CD4-positive, alpha-beta T cell (primary cell): ENCODE measurements around the gene RAP1A. TPM values are rescaled to one million over a fixed set of nuclear protein-coding genes. Genes with fewer than 3 reads are reported as not detected.

Experiments used
- ATAC-seq: fragments of 200-7000 bp; cut with Tn5 transposase; one replicate; pipeline ENCODE4 v1.10.0; 2022; ENCODE audit warnings: mild to moderate bottlenecking; ENCODE audit not compliant: poor library complexity
- CTCF ChIA-PET: fragments of 350-600 bp; sonication (Branson Sonifier 250); formaldehyde crosslinking; loops from one replicate; lab custom pipeline; 2021; ENCODE audit warnings: antibody characterized with exemption, inconsistent platforms; lab: Charles Lee
- POLR2A ChIA-PET: fragments of 350-600 bp; sonication (Branson Sonifier 250); formaldehyde crosslinking; loops from one replicate; lab custom pipeline; 2021; ENCODE audit warnings: antibody characterized with exemption, inconsistent platforms; lab: Charles Lee
- DNase-seq, 14 experiments: peaks; one replicate each; pipeline ENCODE4 v3.0.0-alpha.2; 2013 to 2020; ENCODE audit warnings: mixed read lengths in 2 of 14
- H3K27ac ChIP-seq, 2 donors: one replicate each; pipeline versions ENCODE4 v1.5.1 to v1.7.0; 2013; ENCODE audit warnings: low read length in 2 of 2, low read depth in 1 of 2, mild to moderate bottlenecking in 1 of 2
- H3K27me3 ChIP-seq, 2 experiments: 1 replicate in 1 of 2; 2 replicates in 1 of 2; pipeline versions ENCODE4 v1.6.1 to v1.7.0; 2013; ENCODE audit warnings: low read length in 2 of 2, control low read depth in 1 of 2, mild to moderate bottlenecking in 1 of 2, moderate library complexity in 1 of 2; ENCODE audit not compliant: insufficient read depth in 2 of 2, control insufficient read depth in 1 of 2
- H3K36me3 ChIP-seq: one replicate; pipeline ENCODE4 v1.6.1; 2013; ENCODE audit warnings: low read length, control low read depth; ENCODE audit not compliant: insufficient read depth
- H3K4me1 ChIP-seq: one replicate; pipeline ENCODE4 v1.6.1; 2013; ENCODE audit warnings: low read length, control low read depth; ENCODE audit not compliant: insufficient read depth
- H3K4me3 ChIP-seq: one replicate; pipeline ENCODE4 v1.5.1; 2013; ENCODE audit warnings: mild to moderate bottlenecking, low read length, moderate library complexity
- H3K9me3 ChIP-seq, 2 experiments: 1 replicate in 1 of 2; 2 replicates in 1 of 2; pipeline versions ENCODE4 v1.6.1 to v1.7.0; 2013; ENCODE audit warnings: low read length in 2 of 2, mild to moderate bottlenecking in 2 of 2, control low read depth in 1 of 2, moderate library complexity in 1 of 2; ENCODE audit not compliant: control insufficient read depth in 1 of 2, insufficient read depth in 1 of 2
- H3K27ac Mint-ChIP-seq: one replicate; pipeline ENCODE4 v1.8.0; 2020; ENCODE audit warnings: mixed read lengths
- H3K27me3 Mint-ChIP-seq: one replicate; pipeline ENCODE4 v1.8.0; 2021; ENCODE audit warnings: mixed read lengths
- H3K36me3 Mint-ChIP-seq: one replicate; pipeline ENCODE4 v1.8.0; 2021; ENCODE audit warnings: low read depth, mixed read lengths
- H3K4me1 Mint-ChIP-seq: one replicate; pipeline ENCODE4 v1.8.0; 2021; ENCODE audit warnings: low read depth, mixed read lengths
- H3K4me3 Mint-ChIP-seq: one replicate; pipeline ENCODE4 v1.8.0; 2020; ENCODE audit warnings: mild to moderate bottlenecking, mixed read lengths
- H3K9me3 Mint-ChIP-seq: one replicate; pipeline ENCODE4 v1.8.0; 2020; ENCODE audit warnings: mixed read lengths
- CTCF ChIP-seq: fragments of 200-600 bp; IDR thresholded peaks from one replicate; pipeline ENCODE4 v1.8.0; 2022; ENCODE audit warnings: antibody characterized with exemption, mild to moderate bottlenecking
- intact Hi-C, 2 experiments: fragments of 100-400 bp; cut with DNase I in 1 of 2; cut with micrococcal nuclease in 1 of 2; formaldehyde crosslinking; loops; one replicate each; pipeline versions ENCODE4 v1.15.1 to v1.9.0; 2023 to 2025; cut with DNase I, micrococcal nuclease
- polyA plus RNA-seq, 2 donors: library from polyadenylated mRNA; unstranded; fragments of 120-200 nt; gene quantifications; one replicate each; pipeline ENCODE4 v1.2.1, GENCODE V29; 2013
- total RNA-seq, 174 experiments: library from RNA in 2 of 174; stranded (reverse) in 2 of 174; gene quantifications; one replicate each; pipeline ENCODE4 v1.2.3 and lab custom pipeline; 2021 to 2026

Gene RAP1A
- 10 to 100 TPM; 63.8 to 67.1 TPM for total RNA-seq
- 158 TPM for polyA plus RNA-seq (2013, experiment 1 of 2)
- 161 TPM for polyA plus RNA-seq (2013, experiment 2 of 2)
- total RNA-seq (lab: John Stamatoyannopoulos, UW), result 28.0 to 213 (median 78.1) reads per million in 172 experiments

DNA sequence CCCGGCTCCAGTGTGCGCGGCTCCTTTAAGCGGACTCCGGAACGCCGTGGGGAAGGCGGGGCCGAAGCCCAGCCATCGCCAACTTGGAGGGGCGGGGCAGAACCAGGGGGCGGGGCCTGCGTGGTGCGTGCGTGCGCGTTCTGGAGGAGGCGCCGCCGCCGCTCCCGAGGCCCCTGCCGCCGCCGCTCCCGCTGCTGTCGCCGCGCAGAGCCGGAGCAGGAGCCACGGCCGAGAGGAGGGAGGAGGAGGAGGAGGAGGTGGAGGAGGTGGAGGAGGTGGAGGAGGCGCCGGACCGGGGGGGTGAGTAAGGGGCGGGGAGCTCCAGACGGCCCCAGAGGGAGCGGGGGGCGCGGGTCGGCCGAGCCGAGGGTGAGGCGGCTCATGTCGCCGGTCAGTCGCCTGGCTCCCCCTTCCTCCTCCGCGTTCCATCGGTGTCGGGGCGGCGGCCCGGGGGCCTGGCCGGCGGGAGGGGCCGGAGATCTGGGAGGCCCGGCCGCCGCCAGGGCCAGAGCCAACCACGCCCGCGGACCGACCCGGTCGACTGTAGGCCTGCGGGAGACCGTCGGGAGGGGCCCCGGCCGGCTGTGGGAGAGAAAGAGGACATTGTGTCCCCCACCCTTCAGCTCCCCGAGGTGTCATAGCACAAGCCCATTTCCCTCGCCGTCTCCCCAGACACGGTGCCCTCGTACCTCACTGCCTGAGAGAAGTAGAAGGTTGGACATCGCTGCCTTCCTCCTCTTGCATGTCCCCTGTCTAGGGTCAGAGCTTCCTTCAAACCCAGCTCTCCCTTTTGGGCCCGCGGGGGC, at the start of gene RAP1A:
TSS of gene RAP1A (plus strand) at position 155 of the 806 bp plus-strand sequence. CDS start 71,572 bp downstream, outside the sequence.
- Mint-ChIP-seq H3K36me3 (peaks cover 31% of the 10 kb centered on the region), H3K9me3 (no peaks in the 10 kb centered on the region), H3K27ac (peak within 1 kb of the TSS; percentile 95), H3K27me3 (no peaks in the 10 kb centered on the region), H3K4me3 (peak within 1 kb of the TSS; percentile 98), H3K4me1 (peaks cover 82% of the 10 kb centered on the region)
- intact Hi-C loops, result loop anchor here (2.0 to 10.0 kb wide), 5 partner anchors 15 to 405 kb away; no protein-coding TSS in a partner anchor
- Histone ChIP-seq H3K27me3 (no peaks in the 10 kb centered on the region), H3K4me3 (peak within 1 kb of the TSS; percentile 81), H3K9me3 (no peaks in the 10 kb centered on the region), H3K27ac (peak within 1 kb of the TSS; percentile 76 to 90), H3K36me3 (no peaks in the 10 kb centered on the region), H3K4me1 (peaks cover 60% of the 10 kb centered on the region)
- TF ChIP-seq CTCF, result no peak
- DNase-seq (peak; percentile 88 to 98 (median 95)), ATAC-seq (peak; percentile 75)
- ChIA-PET CTCF (interaction anchor here (0.5 to 4.5 kb wide), 4 partner anchors 16 to 144 kb away, joined by 3 to 14 read pairs (median 5); no protein-coding TSS in a partner anchor), POLR2A (interaction anchor here (0.6 to 11.6 kb wide), 15 partner anchors 9 to 943 kb away, joined by 3 to 116 read pairs (median 7); no protein-coding TSS in a partner anchor)

DNA sequence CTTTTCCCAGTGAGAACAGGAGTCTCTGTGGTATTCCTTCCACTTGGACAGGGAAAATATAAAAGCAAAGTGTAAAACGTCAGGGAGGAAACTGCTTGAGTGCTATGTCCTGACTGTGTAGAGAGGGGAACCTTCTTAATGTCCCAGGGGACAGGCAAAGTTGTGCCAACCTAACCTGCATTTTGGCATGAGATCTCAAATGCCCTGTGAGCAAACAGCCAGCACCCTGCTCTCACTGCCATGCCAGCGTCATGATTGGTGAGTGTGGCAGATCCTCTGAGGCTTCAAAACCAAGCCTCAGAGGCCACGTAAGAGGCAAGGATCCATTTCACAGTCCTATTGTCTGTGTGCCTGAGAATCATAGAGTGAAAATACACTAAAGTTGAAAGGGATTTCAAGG, 49.7 kb upstream of the RAP1A start:
- POLR2A ChIA-PET, result no interaction called here
- Histone ChIP-seq H3K27ac (no peak overlapping the region), H3K27me3 (no peaks in the 10 kb centered on the region), H3K4me3 (no peak overlapping the region), H3K9me3 (no peaks in the 10 kb centered on the region), H3K36me3 (no peaks in the 10 kb centered on the region), H3K4me1 (peaks cover 4% of the 10 kb centered on the region)
- CTCF ChIA-PET, result interaction anchor here (1.1 kb wide), 1 partner anchor 13 kb away, joined by 3 read pairs; no protein-coding TSS in a partner anchor
- Mint-ChIP-seq H3K9me3 (no peaks in the 10 kb centered on the region), H3K4me3 (no peak overlapping the region), H3K27ac (no peak overlapping the region), H3K36me3 (no peaks in the 10 kb centered on the region), H3K4me1 (peaks cover 9% of the 10 kb centered on the region), H3K27me3 (no peaks in the 10 kb centered on the region)
- ATAC-seq (no peak), DNase-seq (no peak)
- intact Hi-C loops, result loop anchor here (5.0 to 10.0 kb wide), 2 partner anchors 55 to 77 kb away; no protein-coding TSS in a partner anchor
- no peak for TF ChIP-seq CTCF

DNA sequence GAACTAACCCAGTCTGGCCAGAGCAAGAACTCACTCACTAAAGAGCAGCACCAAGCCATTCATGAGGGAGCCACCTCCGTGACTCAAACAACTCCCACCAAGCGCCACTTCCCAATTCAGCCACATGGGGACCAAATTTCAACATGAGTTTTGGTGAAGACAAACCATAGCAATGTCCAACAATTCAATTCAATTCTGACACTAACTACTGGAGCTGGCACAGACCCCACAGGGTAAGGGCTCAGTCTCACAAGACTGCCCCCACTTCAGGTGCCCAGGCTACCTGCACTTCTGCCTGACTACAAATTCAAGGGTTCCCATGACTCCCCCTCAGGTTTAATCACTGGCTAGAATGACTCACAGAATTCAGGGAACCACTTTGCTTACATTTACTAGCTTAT, 48.8 kb upstream of the RAP1A start:
- peaks cover 4% of the 10 kb centered on the region for H3K4me1 ChIP-seq
- no peaks in the 10 kb centered on the region for H3K9me3 ChIP-seq
- Mint-ChIP-seq H3K27ac (no peak overlapping the region), H3K4me1 (peaks cover 9% of the 10 kb centered on the region), H3K9me3 (no peaks in the 10 kb centered on the region), H3K27me3 (no peaks in the 10 kb centered on the region), H3K4me3 (no peak overlapping the region), H3K36me3 (no peaks in the 10 kb centered on the region)
- no peaks in the 10 kb centered on the region for H3K27me3 ChIP-seq
- DNase-seq (peak; percentile 6 to 64 (median 22)), ATAC-seq (peak; percentile 64)
- intact Hi-C loops, result loop anchor here in 1 of 2 experiments (10.0 kb wide), 1 partner anchor 54 kb away; no protein-coding TSS in a partner anchor
- no peak overlapping the region for H3K27ac ChIP-seq
- H3K36me3 ChIP-seq, result no peaks in the 10 kb centered on the region
- peak; percentile 42 for TF ChIP-seq CTCF
- H3K4me3 ChIP-seq, result no peak overlapping the region
- CTCF ChIA-PET, result interaction anchor here (0.8 kb wide), 1 partner anchor 22 kb away, joined by 6 read pairs; no protein-coding TSS in a partner anchor
- POLR2A ChIA-PET, result interaction anchor here (1.1 kb wide), 1 partner anchor 22 kb away, joined by 3 read pairs; no protein-coding TSS in a partner anchor
